GM12801 (cell line): ENCODE measurements around the gene KRT13.

Experiments used
- TF ChIP-seq, protein P1 (sequence below): IDR thresholded peaks from one replicate; pipeline ENCODE4 v1.5.1; 2011; ENCODE audit warnings: control low read depth; ENCODE audit not compliant: insufficient read length; ENCODE audit errors: extremely low read depth

The KRT13 gene

DNA sequence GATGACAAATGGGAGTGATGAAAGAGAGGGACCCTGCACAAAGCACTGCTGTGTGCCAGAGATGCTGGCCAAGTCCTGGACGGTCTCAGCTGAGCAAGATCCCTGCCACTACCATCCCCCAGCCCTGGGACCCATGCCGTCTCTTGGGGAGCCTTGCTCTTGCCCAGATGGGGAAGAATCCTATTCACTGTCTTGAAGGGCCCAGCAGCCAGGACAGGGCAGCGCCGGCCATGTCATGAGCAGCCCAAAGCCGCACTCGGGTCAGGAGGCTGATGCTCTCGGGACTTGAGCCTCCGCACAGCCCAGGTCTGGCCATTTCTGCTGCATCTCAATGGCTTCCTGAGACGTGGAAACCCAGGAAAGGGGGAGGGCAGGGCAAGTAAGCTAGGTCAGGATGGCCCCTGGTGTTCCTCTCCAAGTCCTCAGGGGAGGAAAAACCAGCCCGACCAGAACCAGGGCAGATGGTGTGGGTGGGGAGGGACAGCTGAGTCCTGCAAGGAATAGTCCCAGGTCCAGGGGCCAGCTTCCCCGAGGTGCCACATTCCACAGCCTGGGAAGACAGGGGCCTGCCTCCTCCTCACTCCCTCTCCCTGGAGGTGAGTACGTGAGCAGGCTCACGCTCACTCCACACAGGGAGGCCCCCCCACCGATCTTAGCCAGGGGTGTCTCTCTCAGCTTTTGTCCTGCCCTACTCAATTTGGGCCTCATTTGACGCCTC, 30.5 kb upstream of the KRT13 start:
- TF ChIP-seq, protein P1, sequence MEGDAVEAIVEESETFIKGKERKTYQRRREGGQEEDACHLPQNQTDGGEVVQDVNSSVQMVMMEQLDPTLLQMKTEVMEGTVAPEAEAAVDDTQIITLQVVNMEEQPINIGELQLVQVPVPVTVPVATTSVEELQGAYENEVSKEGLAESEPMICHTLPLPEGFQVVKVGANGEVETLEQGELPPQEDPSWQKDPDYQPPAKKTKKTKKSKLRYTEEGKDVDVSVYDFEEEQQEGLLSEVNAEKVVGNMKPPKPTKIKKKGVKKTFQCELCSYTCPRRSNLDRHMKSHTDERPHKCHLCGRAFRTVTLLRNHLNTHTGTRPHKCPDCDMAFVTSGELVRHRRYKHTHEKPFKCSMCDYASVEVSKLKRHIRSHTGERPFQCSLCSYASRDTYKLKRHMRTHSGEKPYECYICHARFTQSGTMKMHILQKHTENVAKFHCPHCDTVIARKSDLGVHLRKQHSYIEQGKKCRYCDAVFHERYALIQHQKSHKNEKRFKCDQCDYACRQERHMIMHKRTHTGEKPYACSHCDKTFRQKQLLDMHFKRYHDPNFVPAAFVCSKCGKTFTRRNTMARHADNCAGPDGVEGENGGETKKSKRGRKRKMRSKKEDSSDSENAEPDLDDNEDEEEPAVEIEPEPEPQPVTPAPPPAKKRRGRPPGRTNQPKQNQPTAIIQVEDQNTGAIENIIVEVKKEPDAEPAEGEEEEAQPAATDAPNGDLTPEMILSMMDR, result no peak

DNA sequence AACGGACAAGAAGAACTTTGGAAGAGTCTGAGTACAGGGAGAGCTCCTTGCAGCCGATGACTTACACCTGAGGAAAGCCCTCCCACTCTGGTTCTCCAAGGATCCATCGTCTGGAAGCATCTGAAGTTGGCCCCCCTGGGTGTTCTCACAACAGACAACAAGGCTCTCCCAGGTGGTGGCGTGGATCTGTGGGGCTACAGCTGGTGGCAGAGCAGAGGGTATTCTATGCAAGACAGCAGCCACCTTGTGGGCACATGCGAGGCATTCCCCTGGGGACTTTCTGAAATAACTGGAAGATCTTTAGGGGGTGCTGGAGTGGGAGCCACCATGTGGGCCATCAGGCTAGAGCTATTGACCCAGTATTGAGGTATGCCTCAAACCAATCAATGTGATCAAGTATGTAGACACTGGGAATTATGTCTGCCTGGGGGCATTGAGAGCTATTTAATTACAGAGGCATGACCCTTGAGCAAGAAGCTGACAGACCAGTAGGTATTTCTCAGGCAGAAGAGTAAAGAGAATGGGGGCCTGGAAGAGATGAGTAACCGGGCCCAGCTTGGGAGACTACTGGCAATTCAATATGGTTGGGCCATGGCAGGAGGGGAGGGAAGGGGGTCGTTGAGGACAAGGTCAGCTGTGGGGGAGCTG, 29.6 kb upstream of the KRT13 start:
- TF ChIP-seq, protein P1, result no peak

DNA sequence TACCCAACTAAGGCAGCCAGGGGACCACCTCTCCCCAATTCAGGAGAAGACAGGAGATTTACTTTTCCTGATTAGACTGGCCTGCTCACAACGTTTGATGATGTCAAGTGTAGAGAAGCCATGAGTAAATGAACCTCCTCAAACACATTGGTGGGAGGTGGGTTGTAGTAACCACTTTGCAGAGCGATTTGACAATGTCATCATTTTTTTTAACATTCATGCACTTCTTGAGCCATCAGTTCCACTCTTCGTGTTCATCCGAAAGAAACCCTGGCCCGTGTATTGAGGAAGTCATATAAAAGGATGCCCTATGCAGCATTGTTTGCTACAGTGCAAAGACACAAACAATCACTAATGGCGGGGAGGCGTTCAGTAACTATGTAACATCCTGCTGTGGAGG, 28.2 kb upstream of the KRT13 start:
- TF ChIP-seq, protein P1, result no peak

DNA sequence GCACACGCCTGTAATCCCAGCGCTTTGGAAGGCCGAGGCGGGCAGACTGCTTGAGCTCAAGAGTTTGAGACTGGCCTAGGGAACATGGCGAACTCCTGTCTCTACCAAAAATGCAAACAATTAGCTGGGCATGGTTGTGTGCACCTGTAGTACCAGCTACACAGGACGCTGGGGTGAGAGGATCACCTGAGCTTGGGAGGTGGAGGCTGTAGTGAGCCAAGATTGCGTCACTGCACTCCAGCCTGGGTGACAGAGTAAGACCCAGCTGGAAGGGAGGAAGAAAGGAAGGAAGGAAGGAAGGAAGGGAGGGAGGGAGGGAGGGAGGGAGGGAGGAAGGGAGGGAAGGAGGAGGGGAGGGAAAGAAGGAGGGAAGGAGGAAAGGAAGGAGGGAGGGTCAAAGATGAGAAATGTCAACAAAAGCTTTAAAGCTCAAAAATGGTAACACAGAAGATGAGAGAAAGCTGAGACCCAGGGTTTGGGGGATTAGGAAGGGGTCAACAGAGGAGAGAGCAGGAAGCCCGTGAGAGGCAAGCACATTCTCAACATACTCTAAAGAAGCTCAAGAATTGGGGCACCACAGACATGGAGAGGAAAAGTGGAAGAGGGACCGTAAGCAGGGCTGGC, 27.6 kb upstream of the KRT13 start:
- TF ChIP-seq, protein P1, result no peak

DNA sequence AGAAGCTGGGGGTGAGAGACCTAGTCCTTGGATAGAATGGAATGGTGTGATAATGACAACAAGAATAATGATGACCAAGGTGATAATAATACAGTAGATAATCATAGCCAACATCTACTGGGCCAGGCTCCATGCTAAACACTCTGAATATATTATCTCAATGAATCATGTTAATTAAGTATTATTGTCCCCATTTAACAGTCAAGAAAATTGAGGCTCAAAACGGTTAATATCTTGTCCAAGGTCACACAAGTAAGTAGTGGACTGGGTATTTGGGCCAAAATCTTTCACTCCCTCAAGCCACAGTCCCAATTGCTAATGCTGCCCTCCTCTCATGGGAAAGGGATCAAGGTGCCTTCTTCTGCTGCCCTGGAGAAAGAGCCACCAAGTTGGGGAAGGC, 26.6 kb upstream of the KRT13 start:
- TF ChIP-seq, protein P1, result no peak

DNA sequence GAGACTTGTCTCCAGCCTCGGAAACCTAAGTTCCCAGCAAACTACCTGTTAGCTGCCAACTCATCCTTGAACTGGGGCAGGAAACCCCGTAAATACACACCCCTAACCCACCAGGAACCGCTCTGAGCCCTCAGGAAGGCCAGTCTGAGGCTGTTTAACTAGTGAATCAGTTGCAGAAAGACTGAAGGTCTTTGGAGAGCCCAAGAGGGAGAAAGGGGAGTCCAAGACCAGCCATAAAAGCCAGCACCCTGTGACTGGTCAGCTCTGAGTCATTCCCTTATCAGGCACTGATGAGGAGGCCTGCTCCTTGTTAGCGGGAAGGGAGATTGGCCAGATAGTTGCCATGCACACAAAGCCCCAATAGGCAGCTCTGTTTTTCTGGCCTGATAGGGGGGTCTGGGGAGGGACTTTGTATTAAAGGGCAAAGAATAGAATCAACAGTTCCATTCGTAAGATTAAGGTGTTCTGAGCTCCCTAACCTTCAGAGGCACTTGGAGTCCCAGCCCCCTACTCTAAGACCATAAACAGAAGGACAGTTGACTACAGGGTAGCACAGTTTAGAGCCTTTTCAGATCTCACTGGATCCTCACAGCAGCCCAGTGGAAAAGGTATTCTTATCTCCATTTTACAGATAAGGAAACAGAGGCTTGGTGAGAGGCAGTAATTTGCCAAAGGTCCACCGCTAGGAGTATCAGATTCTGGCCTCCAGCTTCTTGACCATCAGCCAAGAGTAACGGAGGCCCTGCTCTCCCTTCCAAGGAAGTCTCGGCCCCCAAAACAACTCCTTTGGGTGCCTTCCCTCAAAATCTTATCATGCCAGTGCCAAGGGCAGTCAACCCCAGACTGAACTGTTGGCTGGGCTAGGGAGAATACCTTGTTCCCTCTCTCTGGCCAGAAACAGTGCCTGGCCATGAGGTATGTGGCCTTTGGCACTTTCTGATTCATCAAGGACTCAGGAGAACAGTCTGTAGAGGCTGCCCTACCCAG, 24.9 kb upstream of the KRT13 start:
- TF ChIP-seq, protein P1, result no peak
